HTERT RPE-1 (cell line): ENCODE results near the gene AQP12A.

Experiments
- in situ Hi-C: fragments of 300-500 bp; cut with MboI; formaldehyde crosslinking; loops from 4 replicates; pipeline ENCODE4 v1.14.3; 2020; ENCODE audit warnings: low sequenced_read_pairs

Gene AQP12A

DNA sequence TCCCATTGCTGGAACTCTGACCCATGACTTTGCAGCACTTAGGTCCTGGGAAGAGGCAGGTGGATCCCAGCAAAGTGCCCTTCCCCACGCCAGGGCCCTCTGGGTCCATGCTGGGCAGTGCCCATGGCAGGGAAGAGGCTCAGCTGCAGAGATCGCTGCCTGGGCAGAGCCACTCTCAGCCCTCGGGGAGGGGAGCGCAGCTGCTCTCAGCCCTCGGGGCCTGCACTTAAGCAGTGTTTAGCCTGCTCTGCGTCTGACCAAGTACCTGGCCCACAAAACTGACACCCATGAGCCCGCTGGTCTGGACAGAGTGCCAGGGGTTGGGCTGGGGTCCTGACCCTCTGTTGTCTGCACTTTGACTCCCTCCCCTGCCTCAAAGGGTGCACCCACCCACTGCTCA lies 46.3 kb downstream of the AQP12A start:
- in situ Hi-C loops: no loop called here

GRCh38 chr2:240739797-240740196 lies 48.1 kb downstream of the AQP12A start:
- in situ Hi-C loops: no loop called here

- in situ Hi-C loops: no loop called here
These were observed 49.4 kb downstream of the AQP12A start for GRCh38 chr2:240741091-240741490.

DNA sequence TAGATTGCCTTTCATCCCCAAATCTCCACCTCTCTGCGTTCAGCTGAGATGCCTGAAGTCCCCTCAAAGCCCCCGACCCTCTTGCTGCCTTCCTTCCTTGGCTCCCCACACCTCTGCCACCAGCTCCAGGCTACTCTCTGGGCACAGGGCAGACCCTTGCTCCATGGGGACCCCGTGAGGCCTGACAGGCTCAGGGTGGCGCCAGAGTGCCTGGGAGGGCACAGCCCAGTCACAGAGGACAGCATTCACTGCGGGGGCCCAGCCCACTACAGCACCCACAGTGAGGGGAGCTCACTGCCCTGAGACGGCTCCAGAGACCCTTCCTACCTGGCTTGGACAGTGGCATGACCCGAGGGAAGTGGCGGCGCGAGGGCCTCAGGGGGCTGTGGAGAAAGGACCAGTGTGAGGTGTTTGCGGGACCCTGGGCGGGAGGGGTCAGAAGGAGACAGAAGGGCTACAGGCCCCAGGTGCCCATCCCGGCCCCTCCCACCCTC lies 51.0 kb downstream of the AQP12A start:
- in situ Hi-C loops: no loop called here

DNA sequence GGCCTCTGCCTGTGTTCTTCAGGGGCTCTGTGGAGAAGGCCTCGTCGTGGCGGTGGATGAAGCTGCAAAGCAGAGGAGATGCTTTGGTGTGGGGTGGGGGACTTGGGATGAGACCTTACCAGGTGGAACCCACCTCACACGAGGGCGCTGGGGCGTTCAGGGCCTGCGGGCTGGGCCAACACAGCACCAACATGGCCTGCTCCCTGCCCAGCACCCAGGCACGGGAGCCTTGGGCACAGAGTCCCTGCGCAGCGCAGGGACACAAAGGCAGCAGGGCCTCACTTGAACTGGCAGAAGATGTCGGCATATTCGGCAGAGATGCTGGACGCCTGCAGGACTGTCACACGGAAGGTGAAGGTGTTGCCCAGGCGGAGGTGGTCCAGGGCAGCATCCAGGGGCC lies 53.8 kb downstream of the AQP12A start:
- in situ Hi-C loops: no loop called here

DNA sequence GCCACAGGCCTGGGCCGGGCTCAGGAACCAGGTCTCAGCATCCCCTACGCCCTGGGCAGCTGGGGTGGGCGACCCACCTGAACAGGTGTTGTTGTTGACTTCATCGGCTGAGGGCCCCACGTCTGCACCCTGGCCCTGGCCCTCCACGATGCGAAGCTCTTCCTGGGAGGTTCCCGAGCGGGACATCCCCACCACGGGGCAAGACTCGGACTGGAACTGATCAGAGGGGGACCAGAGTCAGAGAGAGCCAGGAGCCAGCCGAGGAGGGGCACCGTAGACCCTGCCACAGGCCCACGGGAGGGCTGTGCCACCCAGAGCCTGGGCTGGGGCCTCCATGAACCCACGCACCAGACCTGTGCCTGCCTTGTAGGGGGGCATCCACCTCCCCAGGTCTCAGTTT lies 54.3 kb downstream of the AQP12A start:
- in situ Hi-C loops: no loop called here

GRCh38 chr2:240746671-240747070 lies 55.0 kb downstream of the AQP12A start:
- in situ Hi-C loops: no loop called here

GRCh38 chr2:240747256-240747655 lies 55.6 kb downstream of the AQP12A start:
- in situ Hi-C loops: no loop called here
